ENCODE results near the gene PRPF18.
A peak's percentile ranks its signal among the peaks of the same experiment; 100 is the strongest.

Gene PRPF18

GRCh38 chr10:13608246-13608853 is 21.6 kb downstream of the PRPF18 start:
- no peak for DNase-seq

GRCh38 chr10:13612654-13613373 is 26.0 kb downstream of the PRPF18 start:
- DNase-seq, result no peak

- no peak for DNase-seq
Measured at GRCh38 chr10:13613519-13613918, 26.8 kb downstream of the PRPF18 start.

GRCh38 chr10:13614530-13615332 is 28.0 kb downstream of the PRPF18 start:
- no peak for DNase-seq

GRCh38 chr10:13615650-13616300 is 29.0 kb downstream of the PRPF18 start:
- no peak for DNase-seq

GRCh38 chr10:13617116-13617515 is 30.4 kb downstream of the PRPF18 start:
- no peak for DNase-seq

- no peak for DNase-seq
Measured at GRCh38 chr10:13621931-13622330, 35.2 kb downstream of the PRPF18 start.

GRCh38 chr10:13624630-13625029 is 37.9 kb downstream of the PRPF18 start:
- DNase-seq, result no peak

- no peak for DNase-seq
Measured at GRCh38 chr10:13627459-13628310, 40.9 kb downstream of the PRPF18 start.

GRCh38 chr10:13628661-13629060 is 41.9 kb downstream of the PRPF18 start:
- DNase-seq, result no peak

- no peak for DNase-seq
Measured at GRCh38 chr10:13629116-13629515, 42.4 kb downstream of the PRPF18 start.

- no peak for DNase-seq
Measured at GRCh38 chr10:13630231-13630630, 43.5 kb downstream of the PRPF18 start.

GRCh38 chr10:13631594-13631993 is 44.8 kb downstream of the PRPF18 start:
- DNase-seq, result peak; percentile 34 to 54

GRCh38 chr10:13632440-13632839 is 45.7 kb downstream of the PRPF18 start:
- DNase-seq, result peak in 1 of 2 donors; percentile 25

GRCh38 chr10:13632884-13633440 is 46.2 kb downstream of the PRPF18 start:
- DNase-seq, result no peak

GRCh38 chr10:13633689-13634088 is 46.9 kb downstream of the PRPF18 start:
- DNase-seq, result no peak

- peak; percentile 36 to 58 for DNase-seq
Measured at GRCh38 chr10:13634207-13634606, 47.4 kb downstream of the PRPF18 start.

- no peak for DNase-seq
Measured at GRCh38 chr10:13636776-13637175, 50.0 kb downstream of the PRPF18 start.

- no peak for DNase-seq
Measured at GRCh38 chr10:13637303-13637856, 50.6 kb downstream of the PRPF18 start.

- DNase-seq, result no peak
Measured at GRCh38 chr10:13637894-13638293, 51.1 kb downstream of the PRPF18 start.

- no peak for DNase-seq
Measured at GRCh38 chr10:13642293-13642692, 55.5 kb downstream of the PRPF18 start.
